ENCODE results near the gene DNAJC18. TPM values are rescaled to one million over a fixed set of nuclear protein-coding genes. Genes with fewer than 3 reads are reported as not detected.

The DNAJC18 gene
- total RNA-seq, 4 donors from 2014 or later = 9.2 to 11.4 (median 10.7) TPM

DNA sequence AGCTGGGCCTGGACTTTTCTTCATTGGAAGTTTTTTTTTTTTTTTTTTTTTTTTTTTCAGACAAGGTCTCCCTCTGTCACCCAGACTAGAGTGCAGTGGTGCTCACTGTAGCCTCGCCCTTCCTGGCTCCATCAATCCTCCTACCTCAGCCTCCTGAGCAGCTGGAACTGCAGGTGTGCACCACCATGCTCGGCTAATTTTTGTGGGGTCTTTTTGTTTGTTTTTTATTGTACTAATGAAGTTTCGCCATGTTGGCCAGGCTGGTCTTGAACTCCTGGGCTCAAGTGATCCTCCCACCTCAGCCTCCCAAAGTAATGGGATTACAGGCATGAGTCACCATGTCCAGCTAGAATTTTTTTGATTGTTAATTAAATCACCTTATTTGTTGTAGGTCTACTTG lies 3.6 kb downstream of the DNAJC18 start:
- Histone ChIP-seq H3K4me1 (peaks cover 0 to 14% (median 8%) of the 10 kb centered on the region in 4 donors), H3K36me3 (peaks cover 0 to 54% (median 0%) of the 10 kb centered on the region in 3 donors), H3K27me3 (no peaks in the 10 kb centered on the region), H3K4me3 (no peak overlapping the region), H3K9me3 (no peaks in the 10 kb centered on the region), H3K27ac (no peak overlapping the region)
- 92 to 97% methylated on average over 3 of the region's 3 CpGs for WGBS, 2 donors
- TF ChIP-seq POLR2A (IDR thresholded peaks at IDR 0.05) = no peak
- no peak for TF ChIP-seq EP300 (IDR thresholded peaks at IDR 0.05)
- TF ChIP-seq, protein P1, sequence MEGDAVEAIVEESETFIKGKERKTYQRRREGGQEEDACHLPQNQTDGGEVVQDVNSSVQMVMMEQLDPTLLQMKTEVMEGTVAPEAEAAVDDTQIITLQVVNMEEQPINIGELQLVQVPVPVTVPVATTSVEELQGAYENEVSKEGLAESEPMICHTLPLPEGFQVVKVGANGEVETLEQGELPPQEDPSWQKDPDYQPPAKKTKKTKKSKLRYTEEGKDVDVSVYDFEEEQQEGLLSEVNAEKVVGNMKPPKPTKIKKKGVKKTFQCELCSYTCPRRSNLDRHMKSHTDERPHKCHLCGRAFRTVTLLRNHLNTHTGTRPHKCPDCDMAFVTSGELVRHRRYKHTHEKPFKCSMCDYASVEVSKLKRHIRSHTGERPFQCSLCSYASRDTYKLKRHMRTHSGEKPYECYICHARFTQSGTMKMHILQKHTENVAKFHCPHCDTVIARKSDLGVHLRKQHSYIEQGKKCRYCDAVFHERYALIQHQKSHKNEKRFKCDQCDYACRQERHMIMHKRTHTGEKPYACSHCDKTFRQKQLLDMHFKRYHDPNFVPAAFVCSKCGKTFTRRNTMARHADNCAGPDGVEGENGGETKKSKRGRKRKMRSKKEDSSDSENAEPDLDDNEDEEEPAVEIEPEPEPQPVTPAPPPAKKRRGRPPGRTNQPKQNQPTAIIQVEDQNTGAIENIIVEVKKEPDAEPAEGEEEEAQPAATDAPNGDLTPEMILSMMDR (IDR thresholded peaks at IDR 0.05) = no peak
- DNase-seq (ENCODE audit: low spot score in 2 of 2) = no peak

DNA sequence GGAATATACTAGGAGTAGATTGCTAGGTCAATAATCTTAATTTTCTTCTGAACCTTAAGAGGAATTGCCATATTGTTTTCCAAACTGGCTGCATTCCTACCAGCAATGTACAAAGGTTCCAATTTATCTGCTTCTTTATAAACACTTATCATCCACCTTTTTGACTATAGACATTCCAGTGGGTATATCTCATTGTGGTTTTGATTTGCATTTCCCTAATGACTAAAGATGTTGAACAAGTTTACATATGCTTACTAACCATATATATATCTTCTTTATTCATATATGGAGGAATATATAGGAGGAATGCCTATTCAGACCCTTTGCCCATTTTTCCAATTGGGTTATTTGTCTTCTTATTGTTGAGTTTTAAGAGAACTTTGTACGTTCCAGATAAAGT lies 7.6 kb downstream of the DNAJC18 start:
- no peak overlapping the region for H3K27ac ChIP-seq
- H3K4me1 ChIP-seq = no peaks in the 10 kb centered on the region
- TF ChIP-seq POLR2A (IDR thresholded peaks at IDR 0.05) (no peak), EP300 (IDR thresholded peaks at IDR 0.05) (no peak)
- TF ChIP-seq, protein P1 (IDR thresholded peaks at IDR 0.05) = no peak
- H3K9me3 ChIP-seq = no peaks in the 10 kb centered on the region
- 86 to 93% methylated on average over 1 of the region's 1 CpG for WGBS, 2 donors
- peaks cover 0 to 80% (median 0%) of the 10 kb centered on the region in 3 donors for H3K36me3 ChIP-seq
- no peak overlapping the region for H3K4me3 ChIP-seq
- DNase-seq (ENCODE audit: low spot score in 2 of 2) = no peak
- no peaks in the 10 kb centered on the region for H3K27me3 ChIP-seq

DNA sequence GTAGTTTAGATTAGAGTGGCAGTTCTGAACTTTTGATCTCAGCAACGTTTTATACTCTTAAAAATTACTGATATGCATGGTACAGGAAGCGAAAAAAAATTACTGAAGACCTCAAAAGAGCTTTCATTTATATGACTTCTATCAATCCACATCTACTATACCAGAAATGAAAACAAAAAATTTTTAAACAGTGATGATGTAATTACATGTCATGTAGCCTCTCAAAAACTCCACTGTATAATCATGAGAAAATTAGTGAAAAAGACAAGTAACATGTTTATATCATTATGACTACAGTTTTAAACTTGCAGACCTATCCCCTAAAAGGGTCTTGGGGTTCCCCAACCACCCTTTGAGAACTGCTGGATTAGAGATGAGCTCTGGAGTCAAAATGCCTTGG lies 9.3 kb downstream of the DNAJC18 start:
- Histone ChIP-seq H3K4me1 (no peaks in the 10 kb centered on the region), H3K36me3 (peaks cover 0 to 86% (median 0%) of the 10 kb centered on the region in 3 donors), H3K9me3 (no peaks in the 10 kb centered on the region), H3K27me3 (no peaks in the 10 kb centered on the region), H3K4me3 (no peak overlapping the region), H3K27ac (no peak overlapping the region)
- no peak for DNase-seq (ENCODE audit: low spot score in 2 of 2)
- TF ChIP-seq, protein P1 (IDR thresholded peaks at IDR 0.05) = no peak
- TF ChIP-seq POLR2A (IDR thresholded peaks at IDR 0.05) (no peak), EP300 (IDR thresholded peaks at IDR 0.05) (no peak)
- WGBS, 2 donors = 75 to 77% methylated on average over 2 of the region's 2 CpGs

DNA sequence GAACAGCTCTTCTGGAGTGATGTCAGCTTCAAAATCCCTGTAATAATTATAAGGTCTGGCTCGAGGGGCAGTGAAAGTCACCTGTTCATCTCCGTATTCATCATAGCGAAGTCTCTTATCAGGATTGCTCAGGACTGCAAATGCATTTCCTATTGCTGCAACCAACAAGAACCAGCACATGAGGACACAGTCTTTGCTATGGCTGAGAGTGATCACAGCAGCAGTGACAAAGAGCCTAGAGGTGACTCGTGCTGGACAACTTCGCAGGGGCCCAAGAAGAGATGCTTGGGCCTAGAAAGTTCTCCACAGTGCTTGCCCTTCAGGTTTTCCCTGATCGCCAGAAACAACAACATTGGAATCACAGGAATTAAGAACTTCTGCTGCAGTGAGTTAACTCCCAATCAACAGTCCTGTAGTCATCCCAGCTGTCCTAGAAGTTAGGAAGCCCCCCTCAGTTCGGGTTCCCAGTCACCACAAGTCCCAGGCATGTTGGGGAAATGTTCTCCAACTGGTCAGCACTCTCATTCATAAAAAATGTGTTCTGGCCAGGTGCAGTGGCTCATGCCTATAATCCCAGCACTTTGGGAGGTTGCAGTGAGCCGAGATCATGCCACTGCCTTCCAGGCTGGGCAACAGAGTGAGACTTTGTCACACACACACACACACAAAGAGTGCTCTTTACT lies 13.0 kb downstream of the DNAJC18 start:
- no peak for DNase-seq (ENCODE audit: low spot score in 2 of 2)
- peaks cover 0 to 80% (median 0%) of the 10 kb centered on the region in 3 donors for H3K36me3 ChIP-seq
- no peaks in the 10 kb centered on the region for H3K4me1 ChIP-seq
- no peak overlapping the region for H3K27ac ChIP-seq
- TF ChIP-seq, protein P1 (IDR thresholded peaks at IDR 0.05) = no peak
- no peak for TF ChIP-seq POLR2A (IDR thresholded peaks at IDR 0.05)
- no peak for TF ChIP-seq EP300 (IDR thresholded peaks at IDR 0.05)
- WGBS, 2 donors = 64 to 81% methylated on average over 7 to 8 of the region's 8 CpGs
- H3K27me3 ChIP-seq = no peaks in the 10 kb centered on the region
- H3K9me3 ChIP-seq = no peaks in the 10 kb centered on the region
- H3K4me3 ChIP-seq = no peak overlapping the region

DNA sequence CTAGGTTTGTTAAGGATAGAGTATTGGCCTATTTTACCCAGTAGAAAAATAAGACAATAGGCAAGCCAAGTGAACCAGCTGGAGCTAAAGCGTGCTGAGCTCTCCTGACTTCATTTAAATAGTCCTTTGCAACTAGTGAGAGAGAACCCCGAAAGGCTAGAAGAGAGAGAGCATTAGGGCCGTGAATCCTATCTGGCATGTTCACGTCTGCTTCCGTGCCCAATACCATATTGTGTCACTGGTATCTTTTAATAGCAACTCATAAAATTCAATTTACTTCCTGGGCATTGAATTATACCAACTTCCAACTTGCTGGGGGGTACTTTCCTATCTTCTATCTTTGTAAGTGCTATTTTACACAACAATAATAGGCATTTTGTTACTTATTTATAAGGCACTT lies 13.8 kb downstream of the DNAJC18 start:
- H3K4me1 ChIP-seq = no peaks in the 10 kb centered on the region
- no peaks in the 10 kb centered on the region for H3K9me3 ChIP-seq
- DNase-seq (ENCODE audit: low spot score in 2 of 2) = no peak
- peaks cover 0 to 81% (median 0%) of the 10 kb centered on the region in 3 donors for H3K36me3 ChIP-seq
- 85 to 88% methylated on average over 5 of the region's 5 CpGs for WGBS, 2 donors
- H3K27ac ChIP-seq = no peak overlapping the region
- no peak for TF ChIP-seq EP300 (IDR thresholded peaks at IDR 0.05)
- no peak for TF ChIP-seq POLR2A (IDR thresholded peaks at IDR 0.05)
- TF ChIP-seq, protein P1 (IDR thresholded peaks at IDR 0.05) = no peak
- no peak overlapping the region for H3K4me3 ChIP-seq
- no peaks in the 10 kb centered on the region for H3K27me3 ChIP-seq

Data from tibial nerve (tissue), 4 donors.